Cardiac fibroblast (primary cell): Measurements from ENCODE around the gene CREB3L2.
A peak's percentile ranks its signal among the peaks of the same experiment; 100 is the strongest.
"Not testable (repeated sequence)": the region's sequence is repeated elsewhere in the genome, so short reads cannot be mapped to it uniquely, and the experiment has no call there.

ENCODE experiments used
- DNase-seq, 2 donors: peaks; one replicate each; pipeline versions ENCODE4 v3.0.0 to v3.0.0-alpha.2; 2010; ENCODE audit warnings: low read depth in 2 of 2
- H3K4me3 ChIP-seq, 2 donors: replicated peaks in 1 of 2; 1 replicate in 1 of 2; 2 replicates in 1 of 2; pipeline ENCODE4 v1.5.1; 2011; ENCODE audit warnings: low read depth in 2 of 2, low read length in 2 of 2, mild to moderate bottlenecking in 2 of 2, moderate library complexity in 1 of 2
- TF ChIP-seq, protein P1 (sequence below): IDR thresholded peaks from one replicate; pipeline ENCODE4 v1.5.1; 2011; ENCODE audit warnings: low read depth, mild to moderate bottlenecking, low read length, inconsistent platforms

The CREB3L2 gene

DNA sequence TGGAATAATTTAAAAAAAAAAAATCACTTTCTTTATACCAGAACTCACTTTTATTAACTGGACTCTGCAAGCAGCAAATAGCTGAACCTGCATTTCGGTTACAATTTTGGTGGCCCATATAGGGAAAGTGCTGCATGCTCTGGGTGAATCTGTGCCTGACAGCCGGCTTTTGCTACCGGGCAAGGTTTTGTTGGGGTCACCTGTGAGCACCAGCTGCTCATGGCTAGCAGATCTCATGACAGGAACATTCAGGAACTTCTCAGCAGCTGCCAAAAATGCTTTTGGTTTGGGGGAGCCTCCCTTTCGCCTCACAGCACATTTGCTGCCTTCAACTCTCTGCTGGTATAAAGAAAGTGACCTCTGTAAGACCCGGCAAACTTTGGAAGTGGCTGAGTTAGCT lies 13.2 kb upstream of the CREB3L2 start:
- no peak overlapping the region for H3K4me3 ChIP-seq
- DNase-seq, result no peak
- TF ChIP-seq, protein P1, sequence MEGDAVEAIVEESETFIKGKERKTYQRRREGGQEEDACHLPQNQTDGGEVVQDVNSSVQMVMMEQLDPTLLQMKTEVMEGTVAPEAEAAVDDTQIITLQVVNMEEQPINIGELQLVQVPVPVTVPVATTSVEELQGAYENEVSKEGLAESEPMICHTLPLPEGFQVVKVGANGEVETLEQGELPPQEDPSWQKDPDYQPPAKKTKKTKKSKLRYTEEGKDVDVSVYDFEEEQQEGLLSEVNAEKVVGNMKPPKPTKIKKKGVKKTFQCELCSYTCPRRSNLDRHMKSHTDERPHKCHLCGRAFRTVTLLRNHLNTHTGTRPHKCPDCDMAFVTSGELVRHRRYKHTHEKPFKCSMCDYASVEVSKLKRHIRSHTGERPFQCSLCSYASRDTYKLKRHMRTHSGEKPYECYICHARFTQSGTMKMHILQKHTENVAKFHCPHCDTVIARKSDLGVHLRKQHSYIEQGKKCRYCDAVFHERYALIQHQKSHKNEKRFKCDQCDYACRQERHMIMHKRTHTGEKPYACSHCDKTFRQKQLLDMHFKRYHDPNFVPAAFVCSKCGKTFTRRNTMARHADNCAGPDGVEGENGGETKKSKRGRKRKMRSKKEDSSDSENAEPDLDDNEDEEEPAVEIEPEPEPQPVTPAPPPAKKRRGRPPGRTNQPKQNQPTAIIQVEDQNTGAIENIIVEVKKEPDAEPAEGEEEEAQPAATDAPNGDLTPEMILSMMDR, result no peak

GRCh38 chr7:138014686-138015085 lies 12.8 kb upstream of the CREB3L2 start:
- TF ChIP-seq, protein P1, result no peak
- H3K4me3 ChIP-seq, result no peak overlapping the region
- DNase-seq, result no peak

- not testable (repeated sequence) for H3K4me3 ChIP-seq, DNase-seq
Measured at GRCh38 chr7:138014201-138014600, 12.3 kb upstream of the CREB3L2 start.

DNA sequence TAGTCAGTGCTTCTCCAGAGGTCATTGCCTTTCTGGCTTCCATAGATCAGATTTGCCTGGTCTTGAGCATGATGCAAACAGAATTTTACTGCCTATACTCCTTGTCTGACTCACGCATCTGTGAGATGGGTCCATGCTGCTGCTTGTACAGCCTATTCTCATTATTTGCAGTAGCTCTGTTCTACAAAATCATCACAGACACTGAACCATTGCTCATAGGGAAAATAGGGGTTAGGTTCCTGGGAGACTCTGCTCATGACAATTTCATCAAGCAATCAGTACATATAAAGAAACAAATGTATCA lies 7.4 kb upstream of the CREB3L2 start:
- TF ChIP-seq, protein P1, result no peak
- no peak overlapping the region for H3K4me3 ChIP-seq

GRCh38 chr7:138008588-138009349 lies 6.9 kb upstream of the CREB3L2 start:
- peak; percentile 82 to 83 for DNase-seq
- H3K4me3 ChIP-seq, result no peak overlapping the region
- TF ChIP-seq, protein P1, result peak; percentile 82

More for the DNA sequence above, 7.4 kb upstream of the CREB3L2 start:
- DNase-seq, result no peak

- no peak overlapping the region for H3K4me3 ChIP-seq
- TF ChIP-seq, protein P1, result no peak
- no peak for DNase-seq
Measured at GRCh38 chr7:138008019-138008587, 6.2 kb upstream of the CREB3L2 start.

DNA sequence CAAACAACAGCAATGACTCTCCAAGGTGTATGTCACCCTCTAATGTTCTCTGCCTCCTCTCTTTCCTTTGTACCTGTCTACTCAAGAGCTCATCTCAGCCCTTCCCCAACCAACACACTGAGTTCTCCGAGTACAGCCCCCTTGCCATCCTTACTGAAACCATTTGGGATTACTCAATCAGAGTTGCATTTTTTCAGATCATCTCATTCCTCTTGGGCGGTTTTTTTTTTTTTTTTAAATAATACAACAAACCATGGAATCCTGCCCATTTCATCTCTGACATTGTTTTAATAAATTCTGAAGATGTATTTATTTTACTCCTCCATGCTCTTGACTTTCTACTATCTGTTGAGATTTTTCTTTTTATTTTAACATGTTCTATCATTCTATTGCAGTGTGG lies 4.2 kb upstream of the CREB3L2 start:
- DNase-seq, result peak in 1 of 2 donors; percentile 63
- TF ChIP-seq, protein P1, result no peak
- no peak overlapping the region for H3K4me3 ChIP-seq
